WTC11 (cell line): ENCODE measurements around the gene DEFB113. TPM values are rescaled to one million over a fixed set of nuclear protein-coding genes. Genes with fewer than 3 reads are reported as not detected.

Experiments used
- ATAC-seq: fragments of 200-7000 bp; cut with Tn5 transposase; 2 replicates; pipeline ENCODE4 v1.10.0; 2021; ENCODE audit warnings: mild to moderate bottlenecking, moderate library complexity
- CTCF ChIA-PET: fragments of 300-600 bp; sonication (Branson Sonifier 250); formaldehyde crosslinking; loops from one replicate; lab custom pipeline; 2021; ENCODE audit warnings: antibody characterized with exemption; lab: Charles Lee
- POLR2A ChIA-PET: fragments of 350-600 bp; sonication (Branson Sonifier 250); formaldehyde crosslinking; loops from one replicate; lab custom pipeline; 2021; ENCODE audit warnings: antibody characterized with exemption; lab: Charles Lee
- DNase-seq: peaks from one replicate; pipeline ENCODE4 v3.0.0; 2021; ENCODE audit warnings: low spot score
- H3K27ac Mint-ChIP-seq: 2 replicates; pipeline ENCODE4 v1.8.0; 2021; ENCODE audit warnings: mixed read lengths
- H3K27me3 Mint-ChIP-seq: 2 replicates; pipeline ENCODE4 v1.8.0; 2021; ENCODE audit warnings: low read depth, mild to moderate bottlenecking, moderate library complexity, mixed read lengths
- H3K36me3 Mint-ChIP-seq: 2 replicates; pipeline ENCODE4 v1.8.0; 2021; ENCODE audit warnings: mixed read lengths
- H3K4me1 Mint-ChIP-seq: 2 replicates; pipeline ENCODE4 v1.8.0; 2022; ENCODE audit warnings: mixed read lengths
- H3K4me3 Mint-ChIP-seq: 2 replicates; pipeline ENCODE4 v1.8.0; 2021; ENCODE audit warnings: mild to moderate bottlenecking, moderate library complexity, mixed read lengths
- H3K9me3 Mint-ChIP-seq: 2 replicates; pipeline ENCODE4 v1.8.0; 2021; ENCODE audit warnings: mixed read lengths
- CREM ChIP-seq: sonication (generic); formaldehyde crosslinking; IDR thresholded peaks from 2 replicates; pipeline ENCODE4 v1.8.1; 2022; ENCODE audit warnings: mild to moderate bottlenecking, missing genetic modification reagents, moderate library complexity
- NFE2L1 ChIP-seq: sonication (generic); formaldehyde crosslinking; IDR thresholded peaks from 2 replicates; pipeline ENCODE4 v1.8.1; 2023; ENCODE audit warnings: missing genetic modification reagents
- NFYB ChIP-seq: sonication (generic); formaldehyde crosslinking; conservative IDR thresholded peaks from 2 replicates; pipeline ENCODE4 v1.8.0; 2022; ENCODE audit warnings: low read depth, missing genetic modification reagents
- NR1H2 ChIP-seq: sonication (generic); formaldehyde crosslinking; IDR thresholded peaks from 2 replicates; pipeline ENCODE4 v1.9.0; 2021; ENCODE audit warnings: mild to moderate bottlenecking, moderate library complexity, missing genetic modification reagents
- NR2C2 ChIP-seq: sonication (generic); formaldehyde crosslinking; IDR thresholded peaks from 2 replicates; pipeline ENCODE4 v1.8.0; 2022; ENCODE audit warnings: mild to moderate bottlenecking, missing genetic modification reagents
- SOX15 ChIP-seq: fragments of 250-450 bp; sonication (Bioruptor Pico); IDR thresholded peaks from 2 replicates; pipeline ENCODE4 v1.9.0; 2021; ENCODE audit warnings: mild to moderate bottlenecking
- STAT6 ChIP-seq: sonication (generic); formaldehyde crosslinking; conservative IDR thresholded peaks from 2 replicates; pipeline ENCODE4 v1.8.1; 2023; ENCODE audit warnings: mild to moderate bottlenecking, low read depth, missing genetic modification reagents, moderate library complexity
- TEAD1 ChIP-seq: sonication (generic); formaldehyde crosslinking; IDR thresholded peaks from 2 replicates; pipeline ENCODE4 v1.8.0; 2022; ENCODE audit warnings: mild to moderate bottlenecking, missing genetic modification reagents
- USF1 ChIP-seq: sonication (generic); formaldehyde crosslinking; IDR thresholded peaks from 2 replicates; pipeline ENCODE4 v1.8.0; 2022; ENCODE audit warnings: mild to moderate bottlenecking, missing genetic modification reagents
- USF2 ChIP-seq: sonication (generic); formaldehyde crosslinking; IDR thresholded peaks from 2 replicates; pipeline ENCODE4 v1.8.1; 2023; ENCODE audit warnings: mild to moderate bottlenecking, missing genetic modification reagents, moderate library complexity
- ZNF219 ChIP-seq: sonication (generic); formaldehyde crosslinking; IDR thresholded peaks from 2 replicates; pipeline ENCODE4 v1.8.0; 2023; ENCODE audit warnings: missing genetic modification reagents, mild to moderate bottlenecking, borderline replicate concordance
- ZNF317 ChIP-seq: sonication (generic); formaldehyde crosslinking; IDR thresholded peaks from 2 replicates; pipeline ENCODE4 v1.8.1; 2023; ENCODE audit warnings: low read depth, mild to moderate bottlenecking, moderate library complexity, missing genetic modification reagents, borderline replicate concordance
- ZNF532 ChIP-seq: fragments of 250-450 bp; sonication (Bioruptor Pico); IDR thresholded peaks from 2 replicates; pipeline ENCODE4 v1.9.0; 2021; ENCODE audit warnings: mild to moderate bottlenecking, borderline replicate concordance
- total RNA-seq: library from RNA; stranded (reverse); gene quantifications from 3 replicates; pipeline ENCODE4 v1.2.3, GENCODE V29; 2021
- TF ChIP-seq, protein P1 (sequence below): fragments of 250-450 bp; sonication (Bioruptor Pico); IDR thresholded peaks from 2 replicates; pipeline ENCODE4 v1.8.0; 2021; ENCODE audit warnings: mild to moderate bottlenecking
- TF ChIP-seq, protein P2 (sequence below): sonication (generic); formaldehyde crosslinking; conservative IDR thresholded peaks from 2 replicates; pipeline ENCODE4 v1.8.1; 2022; ENCODE audit warnings: mild to moderate bottlenecking, missing genetic modification reagents
- TF ChIP-seq, protein P3 (sequence below): sonication (generic); formaldehyde crosslinking; IDR thresholded peaks from 2 replicates; pipeline ENCODE4 v1.8.0; 2023; ENCODE audit warnings: mild to moderate bottlenecking, missing genetic modification reagents

Gene DEFB113
- total RNA-seq, 1 experiment from 2014 or later: not detected

- TF ChIP-seq, protein P1, sequence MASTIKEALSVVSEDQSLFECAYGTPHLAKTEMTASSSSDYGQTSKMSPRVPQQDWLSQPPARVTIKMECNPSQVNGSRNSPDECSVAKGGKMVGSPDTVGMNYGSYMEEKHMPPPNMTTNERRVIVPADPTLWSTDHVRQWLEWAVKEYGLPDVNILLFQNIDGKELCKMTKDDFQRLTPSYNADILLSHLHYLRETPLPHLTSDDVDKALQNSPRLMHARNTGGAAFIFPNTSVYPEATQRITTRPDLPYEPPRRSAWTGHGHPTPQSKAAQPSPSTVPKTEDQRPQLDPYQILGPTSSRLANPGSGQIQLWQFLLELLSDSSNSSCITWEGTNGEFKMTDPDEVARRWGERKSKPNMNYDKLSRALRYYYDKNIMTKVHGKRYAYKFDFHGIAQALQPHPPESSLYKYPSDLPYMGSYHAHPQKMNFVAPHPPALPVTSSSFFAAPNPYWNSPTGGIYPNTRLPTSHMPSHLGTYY (CRISPR knock-in tag): no peak
- TF ChIP-seq SOX15 (CRISPR knock-in tag) (no peak), NFE2L1 (no peak), STAT6 (no peak), NR1H2 (CRISPR knock-in tag) (no peak), ZNF219 (no peak)
Measured at GRCh38 chr6:49929340-49929739, 40.1 kb downstream of the DEFB113 start (continued).

DNA sequence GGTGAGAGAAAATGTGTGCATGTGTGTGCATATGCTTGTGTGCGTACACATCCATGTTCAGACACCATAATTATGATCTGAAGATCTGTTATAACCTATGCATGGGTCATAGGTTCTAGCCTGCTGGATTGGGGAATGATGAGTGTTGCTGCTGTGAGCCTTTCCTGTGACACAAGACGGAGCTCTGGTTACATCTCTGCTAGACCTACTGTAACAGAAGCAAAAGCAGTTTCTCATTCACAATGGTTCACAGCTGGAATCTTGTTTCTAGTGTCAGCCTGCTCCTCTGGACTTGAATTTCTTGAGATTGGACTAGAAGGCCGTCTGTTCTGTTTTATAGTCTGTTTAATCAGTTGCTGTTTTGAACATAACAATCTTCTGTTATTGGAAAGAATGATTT is 45.6 kb downstream of the DEFB113 start:
- ChIA-PET POLR2A (no interaction called here), CTCF (interaction anchor here (0.9 to 1.5 kb wide), 3 partner anchors 9 to 107 kb away, joined by 4 to 14 read pairs (median 7); no protein-coding TSS in a partner anchor)
- H3K4me3 Mint-ChIP-seq: no peak overlapping the region
- no peak overlapping the region for H3K27ac Mint-ChIP-seq
- H3K27me3 Mint-ChIP-seq: no peaks in the 10 kb centered on the region; the same call in 1 of the 2 replicates
- H3K4me1 Mint-ChIP-seq: peaks cover 33% of the 10 kb centered on the region
- ATAC-seq: peak; percentile 96
- TF ChIP-seq, protein P2, sequence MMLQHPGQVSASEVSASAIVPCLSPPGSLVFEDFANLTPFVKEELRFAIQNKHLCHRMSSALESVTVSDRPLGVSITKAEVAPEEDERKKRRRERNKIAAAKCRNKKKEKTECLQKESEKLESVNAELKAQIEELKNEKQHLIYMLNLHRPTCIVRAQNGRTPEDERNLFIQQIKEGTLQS (CRISPR knock-in tag): no peak
- TF ChIP-seq, protein P3, sequence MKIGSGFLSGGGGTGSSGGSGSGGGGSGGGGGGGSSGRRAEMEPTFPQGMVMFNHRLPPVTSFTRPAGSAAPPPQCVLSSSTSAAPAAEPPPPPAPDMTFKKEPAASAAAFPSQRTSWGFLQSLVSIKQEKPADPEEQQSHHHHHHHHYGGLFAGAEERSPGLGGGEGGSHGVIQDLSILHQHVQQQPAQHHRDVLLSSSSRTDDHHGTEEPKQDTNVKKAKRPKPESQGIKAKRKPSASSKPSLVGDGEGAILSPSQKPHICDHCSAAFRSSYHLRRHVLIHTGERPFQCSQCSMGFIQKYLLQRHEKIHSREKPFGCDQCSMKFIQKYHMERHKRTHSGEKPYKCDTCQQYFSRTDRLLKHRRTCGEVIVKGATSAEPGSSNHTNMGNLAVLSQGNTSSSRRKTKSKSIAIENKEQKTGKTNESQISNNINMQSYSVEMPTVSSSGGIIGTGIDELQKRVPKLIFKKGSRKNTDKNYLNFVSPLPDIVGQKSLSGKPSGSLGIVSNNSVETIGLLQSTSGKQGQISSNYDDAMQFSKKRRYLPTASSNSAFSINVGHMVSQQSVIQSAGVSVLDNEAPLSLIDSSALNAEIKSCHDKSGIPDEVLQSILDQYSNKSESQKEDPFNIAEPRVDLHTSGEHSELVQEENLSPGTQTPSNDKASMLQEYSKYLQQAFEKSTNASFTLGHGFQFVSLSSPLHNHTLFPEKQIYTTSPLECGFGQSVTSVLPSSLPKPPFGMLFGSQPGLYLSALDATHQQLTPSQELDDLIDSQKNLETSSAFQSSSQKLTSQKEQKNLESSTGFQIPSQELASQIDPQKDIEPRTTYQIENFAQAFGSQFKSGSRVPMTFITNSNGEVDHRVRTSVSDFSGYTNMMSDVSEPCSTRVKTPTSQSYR: no peak
- no peak for TF ChIP-seq USF1
- no peak for TF ChIP-seq TEAD1 (CRISPR knock-in tag)
- no peak for TF ChIP-seq NR2C2 (CRISPR knock-in tag)
- TF ChIP-seq NFYB (CRISPR knock-in tag): no peak
- no peak for TF ChIP-seq CREM (CRISPR knock-in tag)
- TF ChIP-seq USF2 (CRISPR knock-in tag): no peak
- no peak for TF ChIP-seq ZNF532 (CRISPR knock-in tag)
- TF ChIP-seq ZNF317 (CRISPR knock-in tag): no peak
- peak; percentile 12 for DNase-seq
- no peaks in the 10 kb centered on the region for H3K36me3 Mint-ChIP-seq
- no peaks in the 10 kb centered on the region for H3K9me3 Mint-ChIP-seq
